ENCODE measurements around the gene ODAD4.

DNA sequence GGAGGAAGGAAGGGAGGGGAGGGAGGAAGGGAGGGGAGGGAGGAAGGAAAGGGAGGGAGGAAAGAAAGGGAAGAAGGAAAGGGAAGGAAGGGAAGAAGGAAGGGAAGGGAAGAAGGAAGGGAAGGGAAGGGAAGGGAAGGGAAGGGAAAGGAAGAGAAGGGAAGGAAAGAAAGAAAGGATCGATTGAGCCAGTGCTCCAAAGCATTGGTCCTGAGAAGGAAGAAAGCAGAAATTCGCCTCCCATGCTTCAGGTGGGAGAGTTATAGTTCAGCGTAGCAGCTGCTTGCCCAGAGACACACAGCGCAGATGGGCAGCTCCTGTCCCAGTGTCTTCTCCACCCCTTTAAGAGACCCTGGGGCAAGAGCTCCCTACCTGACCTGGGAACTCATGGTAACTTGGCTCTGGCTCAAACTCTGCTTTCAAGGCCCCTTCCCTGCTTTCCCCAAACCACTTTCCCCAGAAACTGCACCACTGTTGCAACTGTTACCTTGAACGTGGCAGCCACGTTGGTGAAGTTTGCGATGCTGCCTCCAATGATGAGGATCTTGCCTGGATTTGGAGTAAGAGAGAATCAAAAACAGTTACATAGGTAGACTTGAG is 26.1 kb upstream of the ODAD4 start:
- TF ChIP-seq, protein P1, sequence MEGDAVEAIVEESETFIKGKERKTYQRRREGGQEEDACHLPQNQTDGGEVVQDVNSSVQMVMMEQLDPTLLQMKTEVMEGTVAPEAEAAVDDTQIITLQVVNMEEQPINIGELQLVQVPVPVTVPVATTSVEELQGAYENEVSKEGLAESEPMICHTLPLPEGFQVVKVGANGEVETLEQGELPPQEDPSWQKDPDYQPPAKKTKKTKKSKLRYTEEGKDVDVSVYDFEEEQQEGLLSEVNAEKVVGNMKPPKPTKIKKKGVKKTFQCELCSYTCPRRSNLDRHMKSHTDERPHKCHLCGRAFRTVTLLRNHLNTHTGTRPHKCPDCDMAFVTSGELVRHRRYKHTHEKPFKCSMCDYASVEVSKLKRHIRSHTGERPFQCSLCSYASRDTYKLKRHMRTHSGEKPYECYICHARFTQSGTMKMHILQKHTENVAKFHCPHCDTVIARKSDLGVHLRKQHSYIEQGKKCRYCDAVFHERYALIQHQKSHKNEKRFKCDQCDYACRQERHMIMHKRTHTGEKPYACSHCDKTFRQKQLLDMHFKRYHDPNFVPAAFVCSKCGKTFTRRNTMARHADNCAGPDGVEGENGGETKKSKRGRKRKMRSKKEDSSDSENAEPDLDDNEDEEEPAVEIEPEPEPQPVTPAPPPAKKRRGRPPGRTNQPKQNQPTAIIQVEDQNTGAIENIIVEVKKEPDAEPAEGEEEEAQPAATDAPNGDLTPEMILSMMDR (IDR thresholded peaks at IDR 0.05), result no peak
- no peak for TF ChIP-seq POLR2A (IDR thresholded peaks at IDR 0.05)
